ENCODE data around the gene BARHL1. TPM values are rescaled to one million over a fixed set of nuclear protein-coding genes. Genes with fewer than 3 reads are reported as not detected.

BARHL1 gene
- total and polyA plus RNA-seq, 8 donors: not detected

DNA sequence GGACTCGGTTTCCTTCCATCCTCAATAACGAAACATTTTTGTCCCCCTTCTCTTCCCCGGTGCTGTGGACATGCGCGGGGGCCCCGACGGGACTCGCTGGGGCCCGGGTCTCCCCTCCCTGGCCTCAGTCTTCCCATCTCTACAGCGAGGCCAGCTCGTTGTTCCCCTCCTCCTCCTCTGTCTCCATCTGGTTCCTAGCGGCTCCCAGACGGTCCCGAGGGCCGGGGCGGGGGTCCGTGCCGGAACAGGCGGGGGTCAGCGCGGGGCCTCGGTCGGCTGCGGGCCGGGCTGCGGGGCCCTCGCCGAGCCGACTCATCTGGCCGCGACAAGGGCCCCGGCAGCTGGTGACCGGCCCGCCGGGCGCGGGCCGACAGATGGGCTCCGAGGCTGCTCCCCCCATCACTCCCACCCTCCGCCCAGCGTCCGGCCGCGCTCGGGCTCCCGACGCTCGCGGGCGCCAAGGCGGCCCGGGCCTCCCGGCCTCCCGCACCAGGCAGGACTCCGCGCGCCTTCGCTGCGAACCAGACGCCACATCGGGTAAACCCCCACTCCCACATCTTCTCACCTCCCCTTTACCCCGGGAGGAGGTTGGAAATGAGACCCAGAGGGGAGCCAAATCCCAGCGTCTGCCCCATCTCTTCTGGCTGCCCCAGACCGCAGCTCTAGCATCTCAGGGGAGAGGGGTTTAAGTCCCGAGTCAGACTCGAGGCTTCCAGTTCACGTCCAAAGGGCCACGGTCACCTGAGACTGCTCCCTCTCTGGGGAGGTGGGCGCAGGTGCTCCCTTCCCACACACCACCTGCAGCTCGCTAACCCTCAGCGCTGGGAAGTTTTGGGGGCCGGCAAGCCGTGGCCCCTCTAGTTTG lies 8.1 kb downstream of the BARHL1 start:
- Histone ChIP-seq H3K4me3 (no peak overlapping the region), H3K9me3 (no peaks in the 10 kb centered on the region), H3K27ac (no peak overlapping the region), H3K4me1 (peaks cover 6 to 36% (median 18%) of the 10 kb centered on the region in 4 donors), H3K27me3 (peaks cover 49 to 91% (median 65%) of the 10 kb centered on the region in 3 donors), H3K36me3 (peaks cover 10 to 27% (median 25%) of the 10 kb centered on the region in 4 donors)
- intact Hi-C loops (cut with DNase I; ENCODE audit: low total_unique reads): no loop called here
- no peak for TF ChIP-seq POLR2AphosphoS5 (IDR thresholded peaks at IDR 0.05)
- TF ChIP-seq, protein P1, sequence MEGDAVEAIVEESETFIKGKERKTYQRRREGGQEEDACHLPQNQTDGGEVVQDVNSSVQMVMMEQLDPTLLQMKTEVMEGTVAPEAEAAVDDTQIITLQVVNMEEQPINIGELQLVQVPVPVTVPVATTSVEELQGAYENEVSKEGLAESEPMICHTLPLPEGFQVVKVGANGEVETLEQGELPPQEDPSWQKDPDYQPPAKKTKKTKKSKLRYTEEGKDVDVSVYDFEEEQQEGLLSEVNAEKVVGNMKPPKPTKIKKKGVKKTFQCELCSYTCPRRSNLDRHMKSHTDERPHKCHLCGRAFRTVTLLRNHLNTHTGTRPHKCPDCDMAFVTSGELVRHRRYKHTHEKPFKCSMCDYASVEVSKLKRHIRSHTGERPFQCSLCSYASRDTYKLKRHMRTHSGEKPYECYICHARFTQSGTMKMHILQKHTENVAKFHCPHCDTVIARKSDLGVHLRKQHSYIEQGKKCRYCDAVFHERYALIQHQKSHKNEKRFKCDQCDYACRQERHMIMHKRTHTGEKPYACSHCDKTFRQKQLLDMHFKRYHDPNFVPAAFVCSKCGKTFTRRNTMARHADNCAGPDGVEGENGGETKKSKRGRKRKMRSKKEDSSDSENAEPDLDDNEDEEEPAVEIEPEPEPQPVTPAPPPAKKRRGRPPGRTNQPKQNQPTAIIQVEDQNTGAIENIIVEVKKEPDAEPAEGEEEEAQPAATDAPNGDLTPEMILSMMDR (IDR thresholded peaks at IDR 0.05): no peak
- TF ChIP-seq EP300 (IDR thresholded peaks at IDR 0.05): no peak
- no peak for TF ChIP-seq POLR2A (IDR thresholded peaks at IDR 0.05)
- DNase-seq: no peak
- 2 to 4% (median 3%) methylated on average over 18 to 73 of the region's 73 CpGs for WGBS, 5 donors

DNA sequence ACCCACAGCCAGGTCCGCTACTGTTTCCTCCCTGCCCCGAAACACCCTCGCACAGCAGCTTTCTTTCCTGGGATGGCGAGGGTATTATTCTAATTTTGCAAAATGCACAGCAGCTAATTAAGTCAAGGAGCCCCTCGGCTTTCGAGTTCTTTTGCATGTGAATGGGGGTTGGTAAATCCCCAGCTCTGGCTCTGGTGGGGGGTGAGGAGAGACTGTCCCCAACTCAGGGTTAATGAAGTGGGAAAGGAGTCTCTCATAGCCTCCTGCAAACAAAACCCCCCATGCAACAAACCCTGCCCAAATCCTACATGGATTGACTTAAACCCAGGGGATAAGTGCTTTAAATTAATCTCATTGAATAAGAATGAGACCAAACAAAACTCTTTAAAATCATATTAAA lies 8.8 kb downstream of the BARHL1 start:
- H3K9me3 ChIP-seq: no peaks in the 10 kb centered on the region
- H3K27ac ChIP-seq: no peak overlapping the region
- H3K27me3 ChIP-seq: peaks cover 44 to 84% (median 58%) of the 10 kb centered on the region in 3 donors
- H3K4me1 ChIP-seq: peaks cover 6 to 36% (median 18%) of the 10 kb centered on the region in 4 donors
- no peak for DNase-seq
- WGBS, 5 donors: 23 to 35% (median 27%) methylated on average over 3 to 6 of the region's 6 CpGs
- no peak for TF ChIP-seq EP300 (IDR thresholded peaks at IDR 0.05)
- TF ChIP-seq POLR2A (IDR thresholded peaks at IDR 0.05): no peak
- no peak for TF ChIP-seq POLR2AphosphoS5 (IDR thresholded peaks at IDR 0.05)
- TF ChIP-seq, protein P1 (IDR thresholded peaks at IDR 0.05): no peak
- H3K4me3 ChIP-seq: no peak overlapping the region
- intact Hi-C loops (cut with DNase I; ENCODE audit: low total_unique reads): no loop called here
- peaks cover 10 to 34% (median 32%) of the 10 kb centered on the region in 4 donors for H3K36me3 ChIP-seq

DNA sequence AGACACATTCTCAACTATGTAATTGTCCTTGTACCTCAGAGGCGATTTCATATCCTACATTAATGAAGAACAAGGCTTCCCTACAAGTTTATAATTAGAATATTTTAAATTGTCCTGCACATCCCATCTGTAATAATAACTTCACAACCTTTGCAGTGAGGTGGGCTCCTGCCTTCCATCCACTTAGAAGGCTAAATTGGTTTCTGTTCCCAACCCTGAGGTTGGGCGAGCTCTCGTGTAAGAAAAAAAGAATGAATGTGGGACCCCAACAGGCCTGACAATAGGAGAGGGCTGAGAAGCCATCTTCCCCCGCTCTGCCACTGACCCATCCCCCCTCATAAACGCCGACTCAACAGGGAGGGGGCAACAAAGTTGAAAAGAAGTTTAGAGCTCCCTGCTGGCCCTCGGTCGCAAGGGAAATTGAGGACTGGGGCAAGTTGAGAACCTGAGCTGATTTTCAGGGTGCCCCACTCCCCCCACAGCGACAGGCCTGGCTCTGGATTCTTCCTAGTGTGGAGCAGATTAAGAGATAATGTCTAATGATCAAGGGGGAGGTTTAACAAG lies 9.4 kb downstream of the BARHL1 start:
- H3K27ac ChIP-seq: no peak overlapping the region
- 56 to 63% (median 57%) methylated on average over 9 of the region's 9 CpGs for WGBS, 5 donors
- TF ChIP-seq EP300 (IDR thresholded peaks at IDR 0.05) (no peak), POLR2AphosphoS5 (IDR thresholded peaks at IDR 0.05) (no peak), POLR2A (IDR thresholded peaks at IDR 0.05) (no peak)
- TF ChIP-seq, protein P1 (IDR thresholded peaks at IDR 0.05): no peak
- intact Hi-C loops (cut with DNase I; ENCODE audit: low total_unique reads): no loop called here
- H3K4me3 ChIP-seq: no peak overlapping the region
- H3K4me1 ChIP-seq: peaks cover 6 to 32% (median 17%) of the 10 kb centered on the region in 4 donors
- DNase-seq: no peak
- no peaks in the 10 kb centered on the region for H3K9me3 ChIP-seq
- H3K27me3 ChIP-seq: peaks cover 40 to 78% (median 52%) of the 10 kb centered on the region in 3 donors
- H3K36me3 ChIP-seq: peaks cover 14 to 40% (median 38%) of the 10 kb centered on the region in 4 donors

DNA sequence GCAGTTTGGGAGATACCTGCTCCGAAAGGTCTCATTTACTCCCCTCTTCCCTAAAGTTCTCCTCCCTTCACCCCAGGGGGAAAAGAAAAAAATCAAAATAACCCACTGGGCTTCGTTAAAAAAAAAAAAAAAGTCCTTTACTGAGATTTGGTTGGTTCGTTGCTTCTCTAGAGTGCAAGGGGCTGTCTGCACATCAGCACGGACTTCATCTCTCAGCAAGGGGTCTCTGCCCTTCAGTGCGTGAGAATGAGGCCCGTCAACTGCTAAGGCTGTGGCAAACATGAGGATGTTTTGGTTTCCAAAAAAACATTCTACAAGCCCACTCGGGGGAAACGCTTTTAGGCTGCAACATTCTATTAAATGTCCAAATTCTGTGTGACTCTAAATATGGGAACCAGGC lies 10.0 kb downstream of the BARHL1 start:
- H3K36me3 ChIP-seq: peaks cover 14 to 46% (median 44%) of the 10 kb centered on the region in 4 donors
- no peak overlapping the region for H3K4me3 ChIP-seq
- peaks cover 6 to 25% (median 14%) of the 10 kb centered on the region in 4 donors for H3K4me1 ChIP-seq
- no peak for DNase-seq
- intact Hi-C loops (cut with DNase I; ENCODE audit: low total_unique reads): no loop called here
- H3K9me3 ChIP-seq: no peaks in the 10 kb centered on the region
- H3K27me3 ChIP-seq: peaks cover 33 to 72% (median 46%) of the 10 kb centered on the region in 3 donors
- no peak overlapping the region for H3K27ac ChIP-seq
- WGBS, 5 donors: 78 to 83% (median 81%) methylated on average over 8 of the region's 8 CpGs
- TF ChIP-seq EP300 (IDR thresholded peaks at IDR 0.05) (no peak), POLR2A (IDR thresholded peaks at IDR 0.05) (no peak), POLR2AphosphoS5 (IDR thresholded peaks at IDR 0.05) (no peak)
- TF ChIP-seq, protein P1 (IDR thresholded peaks at IDR 0.05): no peak

Measured in stomach (tissue), 9 donors.